DMS 273 (cell line): ENCODE measurements around the gene GPR89B.
"Not testable (repeated sequence)": the region's sequence is repeated elsewhere in the genome, so short reads cannot be mapped to it uniquely, and the experiment has no call there.

Experiments used
- DNase-seq: peaks from one replicate; lab custom pipeline; 2025; ENCODE audit not compliant: unreplicated experiment; lab: John Stamatoyannopoulos, UW

Gene GPR89B

GRCh38 chr1:148027004-148027403 is 98.8 kb downstream of the GPR89B start:
- not testable (repeated sequence) for DNase-seq

DNA sequence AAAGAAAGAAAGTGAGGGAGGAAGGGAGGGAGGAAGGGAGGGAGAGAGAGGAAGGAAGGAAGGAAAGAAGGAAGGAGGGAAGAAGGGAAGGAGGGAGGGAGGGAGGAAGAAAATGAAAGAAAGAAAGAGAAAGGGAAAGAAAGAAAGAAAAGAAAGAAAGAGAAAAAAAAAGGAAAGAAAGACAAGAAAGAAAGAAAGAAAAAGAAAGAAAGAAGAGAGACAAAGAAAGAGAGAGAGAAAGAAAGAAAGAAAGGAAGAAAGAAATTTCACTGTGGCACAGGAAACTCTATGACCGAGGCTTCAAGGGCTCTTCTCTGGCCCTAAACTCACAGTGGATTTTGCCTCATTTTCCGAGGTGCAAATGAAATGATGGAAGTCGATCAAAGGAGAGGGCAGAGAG is 104.0 kb downstream of the GPR89B start:
- not testable (repeated sequence) for DNase-seq

DNA sequence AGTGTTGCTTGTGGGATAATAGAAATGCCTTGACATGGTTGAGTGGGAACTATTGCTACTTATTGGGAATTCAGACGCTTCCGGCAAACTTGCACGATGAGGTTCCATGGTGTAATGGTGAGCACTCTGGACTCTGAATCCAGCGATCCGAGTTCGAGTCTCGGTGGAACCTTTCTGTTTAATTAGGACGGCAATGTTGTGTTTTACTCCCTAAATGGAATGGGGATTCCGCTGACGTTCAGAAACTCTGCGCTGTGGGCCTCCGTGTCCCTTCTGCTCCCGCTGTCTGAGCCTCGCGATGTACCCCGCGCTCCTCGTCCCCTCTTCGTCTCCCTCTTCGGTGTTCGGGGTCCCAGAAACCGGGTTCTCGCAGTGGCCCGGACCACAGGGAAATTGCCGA is 104.5 kb downstream of the GPR89B start:
- not testable (repeated sequence) for DNase-seq

DNA sequence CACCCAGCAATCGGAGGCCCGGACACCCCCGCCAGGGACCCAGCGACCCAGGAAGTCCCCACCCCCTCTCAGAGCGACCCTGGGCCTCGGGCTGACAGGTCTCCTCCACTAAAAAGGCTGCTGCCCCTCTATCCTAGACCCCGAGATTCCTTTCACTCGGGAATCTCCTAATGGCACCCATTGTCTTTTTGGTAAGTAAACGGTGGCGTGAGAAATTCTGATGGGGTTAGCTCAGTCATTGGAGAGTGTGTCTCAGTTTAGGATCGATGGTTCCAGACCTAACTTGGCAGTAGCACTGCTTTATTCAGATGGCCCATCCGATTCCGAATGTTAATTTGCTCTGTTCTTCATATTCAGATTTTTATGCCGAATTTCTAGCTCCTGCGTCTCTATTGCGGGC is 104.9 kb downstream of the GPR89B start:
- not testable (repeated sequence) for DNase-seq

- DNase-seq = not testable (repeated sequence)
Measured at GRCh38 chr1:148037850-148038461, 109.7 kb downstream of the GPR89B start.

- peak; percentile 93 for DNase-seq
Measured at GRCh38 chr1:148038462-148039333, 110.5 kb downstream of the GPR89B start.
